Panc1 (cell line): Measurements from ENCODE around the gene TNFRSF25. TPM values are rescaled to one million over a fixed set of nuclear protein-coding genes. Genes with fewer than 3 reads are reported as not detected.

ENCODE experiments used
- ATAC-seq: fragments of 200-7000 bp; cut with Tn5 transposase; 2 replicates; pipeline ENCODE4 v1.9.1; 2020; ENCODE audit warnings: mild to moderate bottlenecking, moderate library complexity
- BruUV-seq: library from RNA; stranded (reverse); fragments of 400-500 nt; replicated peaks from 2 replicates; lab custom pipeline; 2021; lab: Mats Ljungman, UMichigan
- CTCF ChIA-PET: fragments of 300-600 bp; sonication (Branson Sonifier 250); formaldehyde crosslinking; loops from one replicate; lab custom pipeline; 2022; ENCODE audit warnings: antibody characterized with exemption; lab: Charles Lee
- POLR2A ChIA-PET: fragments of 300-600 bp; sonication (Branson Sonifier 250); formaldehyde crosslinking; loops from one replicate; lab custom pipeline; 2022; ENCODE audit warnings: antibody characterized with exemption; lab: Charles Lee
- DNase-seq: peaks from one replicate; pipeline ENCODE4 v3.0.0-alpha.2; 2010; ENCODE audit warnings: low read depth, low spot score
- H3K27ac ChIP-seq: 2 replicates; pipeline ENCODE4 v1.5.1; 2011; ENCODE audit warnings: mild to moderate bottlenecking, low read length, inconsistent platforms
- H3K27me3 ChIP-seq: fragments of 200-500 bp; sonication (Bioruptor generic); 2 replicates; pipeline ENCODE4 v1.6.0; 2014; ENCODE audit warnings: low read length, inconsistent platforms; ENCODE audit not compliant: control insufficient read depth, insufficient read depth
- H3K36me3 ChIP-seq: fragments of 200-500 bp; sonication (Bioruptor generic); 2 replicates; pipeline ENCODE4 v1.5.1; 2014; ENCODE audit warnings: inconsistent platforms, mild to moderate bottlenecking, low read length, moderate library complexity; ENCODE audit not compliant: control insufficient read depth, insufficient read depth
- H3K4me1 ChIP-seq: 2 replicates; pipeline ENCODE4 v1.5.1; 2011; ENCODE audit warnings: inconsistent platforms, mild to moderate bottlenecking, low read length, moderate library complexity; ENCODE audit not compliant: control insufficient read depth, insufficient read depth
- H3K4me3 ChIP-seq, 2 experiments: 2 replicates each; pipeline ENCODE4 v1.5.1; 2011 to 2012; ENCODE audit warnings: low read depth in 2 of 2, low read length in 2 of 2, mild to moderate bottlenecking in 2 of 2, inconsistent platforms in 1 of 2, moderate library complexity in 1 of 2
- H3K9me3 ChIP-seq: fragments of 200-500 bp; sonication (Bioruptor generic); 2 replicates; pipeline ENCODE4 v1.5.1; 2014; ENCODE audit warnings: low read depth, mild to moderate bottlenecking, inconsistent platforms, low read length, moderate library complexity; ENCODE audit not compliant: control insufficient read depth, insufficient read depth
- POLR2AphosphoS5 ChIP-seq: IDR thresholded peaks from 2 replicates; pipeline ENCODE4 v1.6.1; 2012; ENCODE audit warnings: mild to moderate bottlenecking, low read depth, low read length, moderate library complexity
- SIN3A ChIP-seq: IDR thresholded peaks from 2 replicates; pipeline ENCODE4 v1.6.1; 2012; ENCODE audit warnings: low read depth, mild to moderate bottlenecking, low read length, moderate library complexity, borderline replicate concordance; ENCODE audit not compliant: insufficient read depth
- TCF7L2 ChIP-seq: IDR thresholded peaks from 2 replicates; pipeline ENCODE4 v1.6.1; 2011; ENCODE audit warnings: mild to moderate bottlenecking, low read depth, low read length, inconsistent platforms
- in situ Hi-C: cut with HindIII; loops from 2 replicates; pipeline ENCODE4 v1.10.0; 2016; ENCODE audit warnings: low sequenced_read_pairs, low pct_unique_long_range_greater_than_20kb
- intact Hi-C: fragments of 100-400 bp; cut with micrococcal nuclease; formaldehyde crosslinking; loops from one replicate; pipeline ENCODE4 v1.10.0; 2022; ENCODE audit not compliant: unreplicated experiment
- total RNA-seq: library from RNA; stranded (reverse); gene quantifications from one replicate; pipeline ENCODE4 v1.2.1, GENCODE V29; 2021; ENCODE audit not compliant: unreplicated experiment
- TF ChIP-seq, protein P1 (sequence below): fragments of 450-650 bp; IDR thresholded peaks from 2 replicates; pipeline ENCODE4 v1.5.1; 2017; ENCODE audit warnings: mild to moderate bottlenecking
- TF ChIP-seq, protein P2 (sequence below), 2 experiments: IDR thresholded peaks; 2 replicates each; pipeline ENCODE4 v1.6.1; 2011 to 2012; ENCODE audit warnings: low read depth in 2 of 2, control low read depth in 1 of 2, low read length in 1 of 2, mild to moderate bottlenecking in 1 of 2, moderate library complexity in 1 of 2; ENCODE audit not compliant: insufficient read depth in 1 of 2

The TNFRSF25 gene
- total RNA-seq, 1 experiment from 2014 or later, result 7.0 TPM

DNA sequence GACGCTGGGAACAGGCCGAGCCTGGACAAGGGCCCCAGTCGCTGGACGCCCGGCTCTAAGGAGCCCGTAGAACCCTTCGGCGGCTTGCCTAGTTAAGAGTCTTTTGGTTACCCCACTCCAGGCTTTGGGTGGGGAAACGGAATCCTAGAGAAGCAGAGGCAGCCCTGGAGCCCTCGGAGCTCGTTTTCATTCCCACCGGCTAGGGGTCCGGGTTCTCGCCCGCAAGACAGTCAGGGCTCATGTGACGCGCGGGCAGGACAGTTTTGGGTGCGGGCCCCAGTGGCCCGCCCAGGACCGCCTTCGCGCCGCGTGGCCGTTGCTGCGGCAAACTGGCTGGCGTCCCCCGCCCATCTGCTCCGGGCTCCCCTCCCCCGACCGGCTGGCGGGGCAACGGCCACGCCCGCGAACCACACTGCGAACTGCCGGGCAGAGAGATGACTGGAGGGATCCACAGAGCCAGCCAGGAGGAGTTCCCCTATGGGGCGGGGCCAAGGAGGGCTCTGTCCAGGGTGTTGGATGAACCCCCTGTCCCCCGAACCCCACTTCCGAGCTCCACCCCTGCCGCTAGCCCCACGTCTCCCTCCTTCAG, 45.4 kb downstream of the TNFRSF25 start:
- intact Hi-C loops (no loop called here), in situ Hi-C loops (no loop called here)
- H3K4me1 ChIP-seq, result peaks cover 16% of the 10 kb centered on the region
- no peaks in the 10 kb centered on the region for H3K27me3 ChIP-seq
- H3K4me3 ChIP-seq, result 0 out of 4 replicates have a peak overlapping the region, but pooled peaks of 1 of the 2 experiments have one; percentile 41
- H3K9me3 ChIP-seq, result no peaks in the 10 kb centered on the region
- ATAC-seq (no peak), DNase-seq (no peak)
- peak overlapping the region; percentile 11; the same call in 1 of the 2 replicates for H3K27ac ChIP-seq
- CTCF ChIA-PET, result interaction anchor here (1.8 kb wide), 1 partner anchor 17 kb away, joined by 11 read pairs; no protein-coding TSS in a partner anchor
- no peaks in the 10 kb centered on the region; the same call in 1 of the 2 replicates for H3K36me3 ChIP-seq
- POLR2A ChIA-PET, result no interaction called here
- BruUV-seq, result no TSS peak
- no peak for TF ChIP-seq TCF7L2
- no peak for TF ChIP-seq POLR2AphosphoS5
- no peak for TF ChIP-seq SIN3A
- TF ChIP-seq, protein P1, sequence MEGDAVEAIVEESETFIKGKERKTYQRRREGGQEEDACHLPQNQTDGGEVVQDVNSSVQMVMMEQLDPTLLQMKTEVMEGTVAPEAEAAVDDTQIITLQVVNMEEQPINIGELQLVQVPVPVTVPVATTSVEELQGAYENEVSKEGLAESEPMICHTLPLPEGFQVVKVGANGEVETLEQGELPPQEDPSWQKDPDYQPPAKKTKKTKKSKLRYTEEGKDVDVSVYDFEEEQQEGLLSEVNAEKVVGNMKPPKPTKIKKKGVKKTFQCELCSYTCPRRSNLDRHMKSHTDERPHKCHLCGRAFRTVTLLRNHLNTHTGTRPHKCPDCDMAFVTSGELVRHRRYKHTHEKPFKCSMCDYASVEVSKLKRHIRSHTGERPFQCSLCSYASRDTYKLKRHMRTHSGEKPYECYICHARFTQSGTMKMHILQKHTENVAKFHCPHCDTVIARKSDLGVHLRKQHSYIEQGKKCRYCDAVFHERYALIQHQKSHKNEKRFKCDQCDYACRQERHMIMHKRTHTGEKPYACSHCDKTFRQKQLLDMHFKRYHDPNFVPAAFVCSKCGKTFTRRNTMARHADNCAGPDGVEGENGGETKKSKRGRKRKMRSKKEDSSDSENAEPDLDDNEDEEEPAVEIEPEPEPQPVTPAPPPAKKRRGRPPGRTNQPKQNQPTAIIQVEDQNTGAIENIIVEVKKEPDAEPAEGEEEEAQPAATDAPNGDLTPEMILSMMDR, result no peak
- TF ChIP-seq, protein P2, sequence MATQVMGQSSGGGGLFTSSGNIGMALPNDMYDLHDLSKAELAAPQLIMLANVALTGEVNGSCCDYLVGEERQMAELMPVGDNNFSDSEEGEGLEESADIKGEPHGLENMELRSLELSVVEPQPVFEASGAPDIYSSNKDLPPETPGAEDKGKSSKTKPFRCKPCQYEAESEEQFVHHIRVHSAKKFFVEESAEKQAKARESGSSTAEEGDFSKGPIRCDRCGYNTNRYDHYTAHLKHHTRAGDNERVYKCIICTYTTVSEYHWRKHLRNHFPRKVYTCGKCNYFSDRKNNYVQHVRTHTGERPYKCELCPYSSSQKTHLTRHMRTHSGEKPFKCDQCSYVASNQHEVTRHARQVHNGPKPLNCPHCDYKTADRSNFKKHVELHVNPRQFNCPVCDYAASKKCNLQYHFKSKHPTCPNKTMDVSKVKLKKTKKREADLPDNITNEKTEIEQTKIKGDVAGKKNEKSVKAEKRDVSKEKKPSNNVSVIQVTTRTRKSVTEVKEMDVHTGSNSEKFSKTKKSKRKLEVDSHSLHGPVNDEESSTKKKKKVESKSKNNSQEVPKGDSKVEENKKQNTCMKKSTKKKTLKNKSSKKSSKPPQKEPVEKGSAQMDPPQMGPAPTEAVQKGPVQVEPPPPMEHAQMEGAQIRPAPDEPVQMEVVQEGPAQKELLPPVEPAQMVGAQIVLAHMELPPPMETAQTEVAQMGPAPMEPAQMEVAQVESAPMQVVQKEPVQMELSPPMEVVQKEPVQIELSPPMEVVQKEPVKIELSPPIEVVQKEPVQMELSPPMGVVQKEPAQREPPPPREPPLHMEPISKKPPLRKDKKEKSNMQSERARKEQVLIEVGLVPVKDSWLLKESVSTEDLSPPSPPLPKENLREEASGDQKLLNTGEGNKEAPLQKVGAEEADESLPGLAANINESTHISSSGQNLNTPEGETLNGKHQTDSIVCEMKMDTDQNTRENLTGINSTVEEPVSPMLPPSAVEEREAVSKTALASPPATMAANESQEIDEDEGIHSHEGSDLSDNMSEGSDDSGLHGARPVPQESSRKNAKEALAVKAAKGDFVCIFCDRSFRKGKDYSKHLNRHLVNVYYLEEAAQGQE (IDR thresholded peaks at IDR 0.05; ENCODE audit: insufficient read depth in 1 of 2, low read depth in 2 of 2, low read length in 1 of 2), result no peak

DNA sequence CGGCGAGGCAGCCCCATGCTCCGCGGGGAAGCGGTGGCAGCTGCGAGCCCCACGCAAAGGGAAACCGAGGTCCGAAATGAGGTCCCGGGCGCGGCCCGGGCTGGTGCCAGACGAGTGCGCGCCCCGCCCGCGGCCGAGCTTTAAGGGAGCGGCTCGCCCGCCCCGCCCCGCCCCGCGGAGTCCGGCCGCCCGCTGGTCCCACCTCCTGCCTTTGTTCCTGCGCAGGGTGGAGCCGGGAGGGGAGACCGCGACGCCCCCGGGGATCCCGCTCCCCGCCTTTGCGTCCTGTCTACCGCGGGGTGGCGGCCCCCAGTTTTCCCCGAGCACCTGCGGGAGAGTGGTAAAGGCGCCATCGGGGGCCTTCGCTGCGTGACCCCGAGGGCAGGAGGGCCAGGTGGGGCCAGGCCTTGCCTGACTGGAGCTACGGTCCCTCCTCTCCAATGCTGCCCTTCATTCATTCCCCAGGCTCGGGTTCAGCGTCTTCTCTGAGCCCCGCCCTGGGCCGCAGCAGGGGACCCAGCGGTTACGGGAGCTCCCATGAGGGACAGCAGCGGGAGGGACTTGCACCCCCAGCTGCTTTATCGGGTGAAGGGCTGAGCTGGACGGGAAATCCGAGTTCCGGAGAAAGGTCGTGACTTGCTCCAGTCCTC, 46.0 kb downstream of the TNFRSF25 start, which contains the start of gene HES2:
Gene HES2 (minus strand): TSS at position 116 of the 650 bp plus-strand sequence. CDS start 99 bp downstream, at position 17.
- Histone ChIP-seq H3K27me3 (no peaks in the 10 kb centered on the region), H3K36me3 (no peaks in the 10 kb centered on the region; the same call in 1 of the 2 replicates), H3K4me1 (peaks cover 19% of the 10 kb centered on the region), H3K9me3 (no peaks in the 10 kb centered on the region), H3K27ac (peak within 1 kb of the TSS; percentile 11; the same call in 1 of the 2 replicates), H3K4me3 (peak within 1 kb of the TSS; percentile 41 to 45)
- DNase-seq (no peak), ATAC-seq (peak; percentile 79)
- in situ Hi-C loops, result no loop called here
- TF ChIP-seq TCF7L2 (peak; percentile 37; the same call in 1 of the 2 replicates), POLR2AphosphoS5 (peak; percentile 60; the same call in 1 of the 2 replicates)
- TF ChIP-seq, protein P1, result no peak
- POLR2A ChIA-PET, result interaction anchor here (0.6 kb wide), 1 partner anchor 1630 kb away, joined by 7 read pairs; no protein-coding TSS in a partner anchor
- BruUV-seq, result no TSS peak
- intact Hi-C loops, result no loop called here
- CTCF ChIA-PET, result interaction anchor here (0.5 to 1.8 kb wide), 5 partner anchors 18 to 214 kb away, joined by 3 to 11 read pairs (median 4); no protein-coding TSS in a partner anchor
